Measurements from ENCODE around the gene SPI1.

- no peak for TF ChIP-seq EZH2 (IDR thresholded peaks at IDR 0.05; ENCODE audit: borderline replicate concordance, low read length)
- no peak for TF ChIP-seq CTCF (conservative IDR thresholded peaks at IDR 0.05 in 1 of 2, IDR thresholded peaks at IDR 0.05 in 1 of 2; ENCODE audit: extremely low read depth in 1 of 2, insufficient read depth in 1 of 2, low read depth in 1 of 2, low read length in 2 of 2)
These were observed 52.9 kb downstream of the SPI1 start for GRCh38 chr11:47325271-47326041.

All from mammary epithelial cell (primary cell).